CD4-positive, alpha-beta T cell treated with Interleukin-1 beta for 1 hour (primary cell): ENCODE measurements around the gene P2RX2.

Experiments
- DNase-seq, 2 donors: peaks; one replicate each; pipeline ENCODE4 v3.0.0-alpha.2; 2020 to 2022

Gene P2RX2

GRCh38 chr12:132618683-132619043 is at the start of gene P2RX2:
TSS of gene P2RX2 (plus strand) at chr12:132618776. CDS start at chr12:132618817, 41 bp downstream.
- no peak for DNase-seq

- DNase-seq, result no peak
Observed at GRCh38 chr12:132568826-132569480, 49.6 kb upstream of the P2RX2 start.

- DNase-seq, result no peak
Observed at GRCh38 chr12:132569856-132570480, 48.6 kb upstream of the P2RX2 start.

GRCh38 chr12:132570635-132571034 is 47.9 kb upstream of the P2RX2 start:
- no peak for DNase-seq

GRCh38 chr12:132571051-132571450 is 47.5 kb upstream of the P2RX2 start:
- DNase-seq, result no peak

GRCh38 chr12:132571598-132571997 is 47.0 kb upstream of the P2RX2 start:
- DNase-seq, result no peak

GRCh38 chr12:132572106-132572505 is 46.5 kb upstream of the P2RX2 start:
- DNase-seq, result no peak

- no peak for DNase-seq
Observed at GRCh38 chr12:132572801-132573760, 45.5 kb upstream of the P2RX2 start.

- DNase-seq, result no peak
Observed at GRCh38 chr12:132574271-132574996, 44.1 kb upstream of the P2RX2 start.

GRCh38 chr12:132575661-132576060 is 42.9 kb upstream of the P2RX2 start:
- DNase-seq, result no peak

GRCh38 chr12:132576701-132577100 is 41.9 kb upstream of the P2RX2 start:
- DNase-seq, result no peak

GRCh38 chr12:132577191-132577920 is 41.2 kb upstream of the P2RX2 start:
- no peak for DNase-seq

GRCh38 chr12:132578118-132578517 is 40.5 kb upstream of the P2RX2 start:
- no peak for DNase-seq

- DNase-seq, result no peak
Observed at GRCh38 chr12:132578826-132579225, 39.8 kb upstream of the P2RX2 start.

GRCh38 chr12:132579744-132580143 is 38.8 kb upstream of the P2RX2 start:
- DNase-seq, result no peak

- no peak for DNase-seq
Observed at GRCh38 chr12:132580701-132581292, 37.8 kb upstream of the P2RX2 start.

- no peak for DNase-seq
Observed at GRCh38 chr12:132581348-132582057, 37.1 kb upstream of the P2RX2 start.

- DNase-seq, result no peak
Observed at GRCh38 chr12:132582058-132582420, 36.5 kb upstream of the P2RX2 start.

GRCh38 chr12:132582582-132583410 is 35.8 kb upstream of the P2RX2 start:
- no peak for DNase-seq

GRCh38 chr12:132583411-132583710 is 35.2 kb upstream of the P2RX2 start:
- DNase-seq, result no peak

GRCh38 chr12:132583736-132584135 is 34.8 kb upstream of the P2RX2 start:
- DNase-seq, result no peak
